Endothelial cell of umbilical vein (primary cell): ENCODE measurements around the gene CHMP4A. TPM values are rescaled to one million over a fixed set of nuclear protein-coding genes. Genes with fewer than 3 reads are reported as not detected.

ENCODE experiments used
- BruUV-seq: library from RNA; stranded (reverse); fragments of 400-500 nt; replicated peaks from 2 replicates; lab custom pipeline; 2021; lab: Mats Ljungman, UMichigan
- CTCF ChIA-PET: fragments of 300-600, 350-600 bp; sonication (Branson Sonifier 250); formaldehyde crosslinking; loops from one replicate; lab custom pipeline; 2021; ENCODE audit warnings: antibody characterized with exemption, inconsistent platforms; lab: Charles Lee
- POLR2A ChIA-PET: fragments of 300-600, 350-600 bp; sonication (Branson Sonifier 250); formaldehyde crosslinking; loops from one replicate; lab custom pipeline; 2021; ENCODE audit warnings: antibody characterized with exemption, inconsistent platforms; lab: Charles Lee
- DNase-seq: peaks from one replicate; pipeline ENCODE4 v3.0.0-alpha.2; 2011; ENCODE audit warnings: low read depth, low spot score
- FAIRE-seq: peaks from 2 replicates; lab custom pipeline; 2011; peaks lifted over from hg19 to GRCh38; lab: Jason Lieb, UNC
- H2AFZ ChIP-seq: 2 replicates; pipeline ENCODE4 v1.6.0; 2012; ENCODE audit warnings: low read depth, low read length, control low read depth, inconsistent platforms
- H3K27ac ChIP-seq: 2 replicates; pipeline ENCODE4 v1.5.1; 2011; ENCODE audit warnings: low read depth, mild to moderate bottlenecking, control low read depth, low read length, moderate library complexity; ENCODE audit not compliant: insufficient read depth
- H3K27me3 ChIP-seq, 2 experiments: 2 replicates each; pipeline versions ENCODE4 v1.6.0 to v1.6.1; 2011; ENCODE audit warnings: low read length in 2 of 2, mixed read lengths in 1 of 2; ENCODE audit not compliant: control insufficient read depth in 2 of 2, insufficient read depth in 2 of 2
- H3K36me3 ChIP-seq, 2 experiments: 2 replicates in 1 of 2; 3 replicates in 1 of 2; pipeline ENCODE4 v1.5.1; 2011; ENCODE audit warnings: low read length in 2 of 2, mild to moderate bottlenecking in 1 of 2, moderate library complexity in 1 of 2; ENCODE audit not compliant: control insufficient read depth in 2 of 2, insufficient read depth in 2 of 2; ENCODE audit errors: extremely low read depth in 1 of 2
- H3K4me1 ChIP-seq: 3 replicates; pipeline ENCODE4 v1.5.1; 2011; ENCODE audit warnings: mild to moderate bottlenecking, low read length; ENCODE audit not compliant: control insufficient read depth, insufficient read depth; ENCODE audit errors: extremely low read depth
- H3K4me2 ChIP-seq: 2 replicates; pipeline ENCODE4 v1.6.1; 2011; ENCODE audit warnings: low read length, control low read depth, mixed read lengths; ENCODE audit not compliant: insufficient read depth
- H3K4me3 ChIP-seq, 3 experiments: fragments of 200-600 bp in 1 of 3; sonication (generic), shearing (Covaris generic) in 1 of 3; replicated peaks in 1 of 3; 2 replicates each; pipeline ENCODE4 v1.5.1; 2011 to 2016; ENCODE audit warnings: control low read depth in 3 of 3, low read length in 3 of 3, mild to moderate bottlenecking in 2 of 3, inconsistent platforms in 1 of 3, low read depth in 1 of 3, moderate library complexity in 1 of 3; ENCODE audit not compliant: insufficient read depth in 1 of 3
- H3K79me2 ChIP-seq: 2 replicates; pipeline ENCODE4 v1.6.0; 2012; ENCODE audit warnings: low read length, inconsistent platforms; ENCODE audit not compliant: control insufficient read depth, insufficient read depth
- H3K9ac ChIP-seq: replicated peaks from 2 replicates; pipeline ENCODE3; 2011; ENCODE audit warnings: low read length, control low read depth; ENCODE audit not compliant: insufficient read depth; ENCODE audit errors: extremely low read depth
- H3K9me1 ChIP-seq: replicated peaks from 3 replicates; pipeline ENCODE4 v1.6.0; 2011; ENCODE audit warnings: mild to moderate bottlenecking, low read length; ENCODE audit not compliant: control insufficient read depth, insufficient read depth; ENCODE audit errors: extremely low read depth
- H3K9me3 ChIP-seq: replicated peaks from 2 replicates; pipeline ENCODE4 v1.5.1; 2012; ENCODE audit warnings: low read length, inconsistent platforms; ENCODE audit not compliant: control insufficient read depth, insufficient read depth
- H4K20me1 ChIP-seq: replicated peaks from 2 replicates; pipeline ENCODE3; 2011; ENCODE audit warnings: mild to moderate bottlenecking, low read length; ENCODE audit not compliant: control insufficient read depth, insufficient read depth; ENCODE audit errors: extremely low read depth
- EZH2 ChIP-seq: IDR thresholded peaks from 2 replicates; pipeline ENCODE4 v1.6.1; 2012; ENCODE audit warnings: borderline replicate concordance, low read depth, mild to moderate bottlenecking, moderate library complexity, low read length, inconsistent platforms; ENCODE audit not compliant: severe bottlenecking
- FOS ChIP-seq: IDR thresholded peaks from 2 replicates; pipeline ENCODE4 v1.6.1; 2011; ENCODE audit warnings: mild to moderate bottlenecking, low read length, moderate library complexity, borderline replicate concordance; ENCODE audit not compliant: insufficient read depth
- GATA2 ChIP-seq: IDR thresholded peaks from 2 replicates; pipeline ENCODE4 v1.7.0; 2011; ENCODE audit warnings: low read depth, mild to moderate bottlenecking, moderate library complexity, mixed read lengths, low read length; ENCODE audit not compliant: insufficient read length, insufficient read depth
- JUN ChIP-seq: IDR thresholded peaks from 2 replicates; pipeline ENCODE4 v1.6.1; 2011; ENCODE audit warnings: borderline replicate concordance, low read depth; ENCODE audit not compliant: insufficient read length, insufficient read depth
- MYC ChIP-seq: IDR thresholded peaks from one replicate; pipeline ENCODE4 v1.6.1; 2011; ENCODE audit warnings: mild to moderate bottlenecking, low read depth, low read length
- POLR2A ChIP-seq: IDR thresholded peaks from 2 replicates; pipeline ENCODE4 v1.6.1; 2012; ENCODE audit warnings: low read depth, mild to moderate bottlenecking, control low read depth, low read length
- POLR2AphosphoS5 ChIP-seq: IDR thresholded peaks from 2 replicates; pipeline ENCODE4 v1.6.1; 2012; ENCODE audit warnings: low read depth, mild to moderate bottlenecking, control low read depth, low read length, moderate library complexity; ENCODE audit not compliant: insufficient read depth
- dilution Hi-C: fragments of 300-500 bp; cut with MboI; formaldehyde crosslinking; loops from one replicate; pipeline ENCODE4 v1.15.0; 2019; ENCODE audit warnings: low sequenced_read_pairs; ENCODE audit not compliant: extremely low pct_ligation_motif_present
- intact Hi-C: fragments of 100-400 bp; cut with micrococcal nuclease; formaldehyde crosslinking; loops from one replicate; pipeline ENCODE4 v1.10.0; 2022
- polyA plus RNA-seq, 4 experiments: library from polyadenylated mRNA; depleted of rRNA in 3 of 4; stranded (reverse) in 3 of 4; unstranded in 1 of 4; fragments of >200 nt; gene quantifications; 2 replicates each; pipeline versions ENCODE4 v1.2.1 to v1.2.3, GENCODE V29; 2011 to 2012; ENCODE audit warnings: missing spikeins in 1 of 4
- total RNA-seq: library from RNA; stranded (reverse); gene quantifications from 2 replicates; pipeline ENCODE4 v1.2.3, GENCODE V29; 2021
- TF ChIP-seq, protein P1 (sequence below): IDR thresholded peaks from 2 replicates; pipeline ENCODE4 v1.6.1; 2011; ENCODE audit not compliant: insufficient read depth, insufficient read length
- TF ChIP-seq, protein P2 (sequence below), 2 donors: IDR thresholded peaks; 1 replicate in 1 of 2; 2 replicates in 1 of 2; pipeline ENCODE4 v1.5.1; 2011; ENCODE audit warnings: low read length in 2 of 2, mild to moderate bottlenecking in 2 of 2, moderate library complexity in 2 of 2, control low read depth in 1 of 2, inconsistent platforms in 1 of 2, low read depth in 1 of 2; ENCODE audit not compliant: insufficient read depth in 1 of 2; ENCODE audit errors: extremely low read depth in 1 of 2

CHMP4A gene
- total and polyA plus RNA-seq, 2 donors (not counting 3 experiments of a cell fraction or from before 2014, with no cell fraction given), result 40.9 to 46.4 TPM

DNA sequence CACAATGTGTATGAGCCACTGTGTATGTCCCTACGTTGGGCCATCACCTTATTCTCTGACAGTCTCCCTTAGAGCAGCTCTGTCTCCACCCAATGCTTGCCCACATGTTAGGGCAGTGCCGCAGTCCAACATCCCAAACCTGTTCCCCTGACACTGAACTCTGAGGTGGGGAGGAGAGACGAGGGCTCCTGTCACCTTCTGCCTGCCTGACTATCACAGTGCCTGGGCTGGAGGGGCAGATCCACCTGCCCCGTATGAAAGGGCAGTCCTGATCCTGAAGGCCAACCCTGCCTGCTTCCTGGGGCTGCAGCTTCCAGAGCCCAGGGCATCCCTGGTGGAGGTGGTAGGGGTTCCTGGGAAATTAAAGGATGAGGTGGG, 47.5 kb upstream of the CHMP4A start:
- ChIA-PET CTCF (no interaction called here), POLR2A (interaction anchor here (0.6 kb wide), 1 partner anchor 39 kb away, joined by 3 read pairs; no protein-coding TSS in a partner anchor)
- no peaks in the 10 kb centered on the region for H3K4me1 ChIP-seq
- no peak overlapping the region for H3K9ac ChIP-seq
- H3K4me2 ChIP-seq, result no peak overlapping the region
- BruUV-seq, result no TSS peak
- TF ChIP-seq, protein P1, sequence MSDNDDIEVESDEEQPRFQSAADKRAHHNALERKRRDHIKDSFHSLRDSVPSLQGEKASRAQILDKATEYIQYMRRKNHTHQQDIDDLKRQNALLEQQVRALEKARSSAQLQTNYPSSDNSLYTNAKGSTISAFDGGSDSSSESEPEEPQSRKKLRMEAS, result no peak
- no peak for TF ChIP-seq GATA2
- TF ChIP-seq EZH2, result no peak
- TF ChIP-seq MYC, result no peak
- no peak for TF ChIP-seq JUN
- TF ChIP-seq, protein P2, sequence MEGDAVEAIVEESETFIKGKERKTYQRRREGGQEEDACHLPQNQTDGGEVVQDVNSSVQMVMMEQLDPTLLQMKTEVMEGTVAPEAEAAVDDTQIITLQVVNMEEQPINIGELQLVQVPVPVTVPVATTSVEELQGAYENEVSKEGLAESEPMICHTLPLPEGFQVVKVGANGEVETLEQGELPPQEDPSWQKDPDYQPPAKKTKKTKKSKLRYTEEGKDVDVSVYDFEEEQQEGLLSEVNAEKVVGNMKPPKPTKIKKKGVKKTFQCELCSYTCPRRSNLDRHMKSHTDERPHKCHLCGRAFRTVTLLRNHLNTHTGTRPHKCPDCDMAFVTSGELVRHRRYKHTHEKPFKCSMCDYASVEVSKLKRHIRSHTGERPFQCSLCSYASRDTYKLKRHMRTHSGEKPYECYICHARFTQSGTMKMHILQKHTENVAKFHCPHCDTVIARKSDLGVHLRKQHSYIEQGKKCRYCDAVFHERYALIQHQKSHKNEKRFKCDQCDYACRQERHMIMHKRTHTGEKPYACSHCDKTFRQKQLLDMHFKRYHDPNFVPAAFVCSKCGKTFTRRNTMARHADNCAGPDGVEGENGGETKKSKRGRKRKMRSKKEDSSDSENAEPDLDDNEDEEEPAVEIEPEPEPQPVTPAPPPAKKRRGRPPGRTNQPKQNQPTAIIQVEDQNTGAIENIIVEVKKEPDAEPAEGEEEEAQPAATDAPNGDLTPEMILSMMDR (IDR thresholded peaks at IDR 0.05; ENCODE audit: extremely low read depth in 1 of 2, insufficient read depth in 1 of 2, low read depth in 1 of 2, low read length in 2 of 2), result no peak
- TF ChIP-seq FOS, result no peak
- TF ChIP-seq POLR2A, result no peak
- TF ChIP-seq POLR2AphosphoS5, result no peak
- no peak overlapping the region for H2AFZ ChIP-seq
- DNase-seq (no peak), FAIRE-seq (no peak)
- H3K9me3 ChIP-seq, result no peaks in the 10 kb centered on the region
- no peaks in the 10 kb centered on the region for H3K36me3 ChIP-seq
- H3K4me3 ChIP-seq, result no peak overlapping the region
- intact Hi-C loops, result no loop called here
- no peaks in the 10 kb centered on the region for H3K9me1 ChIP-seq
- no peaks in the 10 kb centered on the region for H3K27me3 ChIP-seq
- no peaks in the 10 kb centered on the region for H4K20me1 ChIP-seq
- no peak overlapping the region for H3K27ac ChIP-seq
- dilution Hi-C loops, result no loop called here
- H3K79me2 ChIP-seq, result no peaks in the 10 kb centered on the region
